Measurements from ENCODE around the gene UQCRQ.

DNA sequence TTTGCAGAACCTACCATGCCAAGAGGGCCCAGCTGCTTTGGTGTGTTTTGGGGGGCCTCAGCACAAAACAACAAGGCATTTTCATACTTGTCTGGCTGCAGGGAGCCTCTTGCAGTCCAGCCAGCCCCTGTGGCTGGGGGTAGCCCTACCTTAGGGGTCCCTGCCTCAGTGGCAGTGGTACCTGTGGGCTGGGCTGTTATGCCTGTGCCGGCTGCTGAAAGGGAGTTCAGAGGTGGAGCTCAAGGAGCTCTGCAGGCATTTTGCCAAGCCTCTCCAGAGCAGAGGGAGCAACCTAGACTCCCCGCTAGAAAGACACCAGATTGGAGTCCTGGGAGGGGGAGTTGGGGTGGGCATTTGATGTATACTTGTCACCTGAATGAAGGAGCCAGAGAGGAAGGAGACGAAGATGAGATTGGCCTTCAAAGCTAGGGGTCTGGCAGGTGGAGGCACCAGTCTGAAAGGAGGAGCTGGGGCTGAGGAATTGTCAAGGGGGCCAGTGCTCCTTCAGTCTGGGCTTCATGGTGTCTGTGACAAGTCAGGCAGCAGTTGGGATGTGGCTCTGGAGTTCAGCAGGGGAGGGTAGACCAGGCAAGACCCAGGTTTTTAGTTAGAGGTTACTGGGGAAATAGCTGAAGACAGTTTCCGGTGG lies 37.5 kb upstream of the UQCRQ start:
- TF ChIP-seq CTCF (IDR thresholded peaks at IDR 0.05) (no peak), EZH2 (IDR thresholded peaks at IDR 0.05; ENCODE audit: borderline replicate concordance, insufficient read depth, low read depth, low read length, poor library complexity, severe bottlenecking) (no peak)
